Stimulated activated naive CD4-positive, alpha-beta T cell treated with Interleukin-2 at 50 U/mL for 16 hours (primary cell): ENCODE data around the gene APPBP2.
"Not testable (repeated sequence)": the region's sequence is repeated elsewhere in the genome, so short reads cannot be mapped to it uniquely, and the experiment has no call there.

ENCODE experiments used
- DNase-seq: peaks from one replicate; lab custom pipeline; 2025; lab: John Stamatoyannopoulos, UW

Gene APPBP2

GRCh38 chr17:60534613-60535157 is 8.6 kb upstream of the APPBP2 start:
- DNase-seq: no peak

DNA sequence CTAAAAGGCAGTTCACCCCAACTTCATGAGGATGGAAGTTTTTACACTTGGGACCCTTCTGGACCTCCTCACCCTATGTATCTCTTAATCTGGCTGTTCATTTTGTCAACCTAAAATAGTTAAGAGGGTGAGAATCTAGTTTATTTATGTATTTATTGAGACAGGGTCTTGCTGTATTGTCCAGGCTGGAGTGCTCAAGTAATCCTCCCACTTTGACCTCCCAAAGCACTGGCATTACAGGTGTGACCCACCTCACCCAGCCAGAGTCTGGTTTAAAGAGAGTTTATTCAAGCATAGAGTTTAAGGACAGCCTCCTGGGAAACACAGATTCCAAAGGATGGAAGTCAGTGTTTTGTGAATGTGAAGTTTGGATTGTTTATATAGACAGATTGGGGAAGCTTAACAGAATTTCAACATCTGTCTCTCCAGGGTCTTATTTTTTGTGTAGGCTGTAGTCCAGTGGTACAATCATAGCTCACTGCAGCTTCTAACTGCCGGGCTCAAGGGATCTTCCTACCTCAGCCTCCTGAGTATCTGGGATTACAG is 8.0 kb upstream of the APPBP2 start:
- DNase-seq: no peak

- DNase-seq: no peak
Measured at GRCh38 chr17:60529806-60530205, 3.8 kb upstream of the APPBP2 start.

- DNase-seq: no peak
Measured at GRCh38 chr17:60528828-60529227, 2.8 kb upstream of the APPBP2 start.

GRCh38 chr17:60527701-60528100 is 1.7 kb upstream of the APPBP2 start:
- DNase-seq: no peak

DNA sequence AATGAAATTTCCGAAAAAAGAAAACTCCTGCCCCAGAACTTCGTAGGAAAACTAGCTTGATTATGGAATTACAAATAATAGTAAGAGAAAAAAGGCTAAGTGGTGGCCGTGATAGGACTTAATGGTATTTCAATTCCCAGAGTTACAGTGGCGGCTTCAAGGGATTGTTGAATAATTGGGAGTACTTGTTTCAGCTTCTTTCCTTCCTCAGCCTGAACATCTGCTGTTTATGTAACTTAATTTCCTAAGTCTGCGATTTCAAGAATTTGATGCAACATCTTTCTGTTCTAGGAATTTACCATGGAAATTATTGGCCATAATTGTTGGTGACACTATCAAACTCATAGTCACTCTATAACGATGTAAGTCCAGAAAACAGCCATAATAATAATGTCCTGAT is 684 bp upstream of the APPBP2 start:
- DNase-seq: no peak

- DNase-seq: no peak
Measured at GRCh38 chr17:60525328-60525684, 736 bp downstream of the APPBP2 start.

GRCh38 chr17:60524463-60525327 is 1.3 kb downstream of the APPBP2 start:
- DNase-seq: no peak

GRCh38 chr17:60523822-60524221 is 2.2 kb downstream of the APPBP2 start:
- DNase-seq: no peak

- DNase-seq: no peak
Measured at GRCh38 chr17:60522889-60523626, 3.0 kb downstream of the APPBP2 start.

DNA sequence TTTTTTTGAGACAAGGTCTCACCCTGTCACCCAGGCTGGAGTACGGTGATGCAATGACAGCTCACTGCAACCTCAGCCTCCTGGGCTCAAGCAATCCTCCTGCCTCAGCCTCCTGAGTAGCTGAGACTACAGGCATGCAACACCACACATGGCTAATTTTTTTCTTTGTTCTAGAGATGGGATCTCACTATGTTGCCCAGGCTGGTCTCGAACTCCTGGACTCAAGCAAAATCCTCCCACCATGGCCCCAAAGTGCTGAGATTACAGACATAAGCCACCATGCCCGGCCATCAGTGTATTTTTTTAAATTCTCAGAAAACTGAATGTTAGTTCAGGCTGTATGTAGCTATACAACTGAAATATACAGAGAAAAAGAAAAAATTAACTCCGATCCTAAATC is 6.2 kb downstream of the APPBP2 start:
- DNase-seq: no peak

GRCh38 chr17:60515683-60516082 is 10.4 kb downstream of the APPBP2 start:
- not testable (repeated sequence) for DNase-seq

DNA sequence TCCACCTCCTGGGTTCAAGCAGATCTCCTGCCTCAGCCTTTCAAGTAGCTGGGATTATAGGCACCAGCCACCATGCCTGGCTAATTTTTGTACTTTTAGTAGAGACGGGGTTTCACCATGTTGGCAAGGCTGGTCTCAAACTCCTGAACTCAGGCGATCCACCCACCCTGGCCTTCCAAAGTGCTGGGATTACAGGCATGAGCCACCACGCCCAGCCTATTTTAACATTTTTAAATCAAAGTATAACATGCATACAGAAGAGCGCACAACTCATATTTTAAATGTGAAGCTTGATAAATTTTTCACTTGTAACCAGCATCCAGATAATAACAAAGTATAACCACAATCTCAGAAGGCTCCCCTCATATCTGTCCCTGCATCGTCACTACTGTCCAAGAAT is 10.8 kb downstream of the APPBP2 start:
- not testable (repeated sequence) for DNase-seq

DNA sequence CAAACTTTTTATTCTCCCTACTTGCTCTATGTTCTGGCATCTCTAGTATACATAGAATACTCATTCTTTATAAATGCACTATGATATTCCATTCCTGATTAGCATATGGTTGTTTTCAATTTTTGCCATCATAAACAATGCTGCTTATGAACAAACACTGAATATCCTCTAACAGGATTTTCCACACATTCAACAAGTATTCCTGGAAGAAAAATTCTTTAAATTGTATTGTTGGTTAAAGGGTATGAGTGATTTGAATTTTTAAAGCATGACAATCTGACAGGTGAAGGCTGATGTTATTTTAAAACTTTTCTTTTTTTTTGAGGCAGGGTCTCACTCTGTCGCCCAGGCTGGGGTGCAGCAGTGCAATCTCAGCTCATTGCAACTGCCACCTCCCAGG is 11.5 kb downstream of the APPBP2 start:
- no peak for DNase-seq

DNA sequence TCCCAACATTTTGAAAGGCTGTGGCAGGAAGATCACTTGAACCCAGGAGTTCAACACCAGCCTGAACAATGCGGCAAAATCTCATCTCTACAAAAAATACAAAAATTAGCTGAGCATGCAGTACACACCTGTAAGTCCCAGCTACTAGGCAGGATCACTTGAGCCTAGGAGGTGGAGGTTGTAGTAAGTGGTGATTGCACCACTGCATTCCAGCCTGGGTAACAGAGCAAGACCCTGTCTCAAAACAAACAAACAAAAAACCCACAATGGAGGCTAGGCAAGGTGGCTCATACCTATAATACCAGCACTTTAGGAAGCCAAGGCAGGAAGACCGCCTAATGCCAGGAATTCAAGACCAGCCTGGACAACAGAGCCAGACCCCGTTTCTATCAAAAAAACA is 12.0 kb downstream of the APPBP2 start:
- no peak for DNase-seq

- no peak for DNase-seq
Measured at GRCh38 chr17:60513014-60513413, 13.0 kb downstream of the APPBP2 start.

DNA sequence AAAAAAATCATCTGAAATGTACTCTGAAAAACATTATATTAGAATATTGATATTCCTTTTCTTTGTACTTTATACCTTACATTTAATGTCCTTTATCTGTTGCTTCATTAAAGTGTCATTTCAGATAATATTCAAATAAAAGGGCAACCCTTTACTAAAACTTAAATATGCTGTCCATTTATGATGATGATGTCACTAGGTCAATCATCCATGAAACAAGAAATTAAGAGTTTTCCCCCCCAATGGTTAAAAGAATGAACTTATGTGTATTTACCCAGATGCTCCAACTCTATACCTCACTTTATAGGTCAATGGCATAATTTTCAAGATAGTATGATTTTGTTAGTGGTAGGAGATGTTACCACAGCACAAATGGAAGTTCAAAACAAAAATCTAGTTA is 15.3 kb downstream of the APPBP2 start:
- no peak for DNase-seq

DNA sequence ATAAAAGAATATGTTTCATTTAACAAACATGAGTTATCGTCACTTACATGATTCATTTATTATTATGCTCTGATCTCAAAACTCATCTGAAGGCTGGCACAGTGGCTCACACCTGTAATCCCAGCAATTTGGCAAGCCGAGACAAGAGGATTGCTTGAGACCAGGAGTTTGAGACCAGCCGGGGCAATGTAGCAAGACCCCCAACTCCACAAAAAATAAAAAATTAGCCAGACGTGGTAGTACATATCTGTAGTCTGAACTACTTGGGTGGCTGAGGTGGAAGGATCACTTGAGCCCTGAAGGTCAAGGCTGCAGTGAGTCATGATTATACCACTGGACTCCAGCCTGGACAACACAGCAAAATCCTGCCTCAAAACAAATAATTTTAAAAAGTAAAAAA is 16.0 kb downstream of the APPBP2 start:
- no peak for DNase-seq

DNA sequence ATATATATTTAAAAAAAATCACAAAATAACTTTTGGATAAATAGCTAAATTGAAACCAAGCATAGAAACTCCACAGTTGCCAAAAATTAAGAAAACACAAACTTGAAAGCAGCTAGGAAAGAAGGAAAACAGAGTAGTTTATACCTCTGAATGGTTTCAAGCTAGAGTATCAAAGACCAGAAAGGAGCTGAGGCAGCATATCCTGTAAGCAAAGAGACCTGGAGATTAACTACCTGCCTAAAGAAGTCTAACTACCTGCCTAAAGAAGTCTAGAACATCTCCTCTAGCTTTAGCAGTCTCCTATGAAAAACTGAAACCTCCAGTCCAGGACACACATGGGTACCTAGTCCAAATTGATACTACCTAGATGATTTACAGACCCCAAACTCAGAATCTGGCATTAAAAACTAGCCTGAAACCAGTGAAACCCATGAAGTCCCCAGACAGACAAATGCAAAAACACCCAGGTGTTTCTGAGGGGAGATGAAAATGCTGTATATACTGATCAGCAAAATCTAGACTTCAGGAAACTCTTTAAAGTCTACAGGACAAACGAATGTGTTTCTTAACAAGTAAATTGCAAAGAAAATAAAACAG is 17.6 kb downstream of the APPBP2 start:
- DNase-seq: no peak

GRCh38 chr17:60506312-60506711 is 19.7 kb downstream of the APPBP2 start:
- DNase-seq: no peak

GRCh38 chr17:60502145-60502544 is 23.9 kb downstream of the APPBP2 start:
- DNase-seq: no peak

GRCh38 chr17:60501589-60501988 is 24.5 kb downstream of the APPBP2 start:
- no peak for DNase-seq

DNA sequence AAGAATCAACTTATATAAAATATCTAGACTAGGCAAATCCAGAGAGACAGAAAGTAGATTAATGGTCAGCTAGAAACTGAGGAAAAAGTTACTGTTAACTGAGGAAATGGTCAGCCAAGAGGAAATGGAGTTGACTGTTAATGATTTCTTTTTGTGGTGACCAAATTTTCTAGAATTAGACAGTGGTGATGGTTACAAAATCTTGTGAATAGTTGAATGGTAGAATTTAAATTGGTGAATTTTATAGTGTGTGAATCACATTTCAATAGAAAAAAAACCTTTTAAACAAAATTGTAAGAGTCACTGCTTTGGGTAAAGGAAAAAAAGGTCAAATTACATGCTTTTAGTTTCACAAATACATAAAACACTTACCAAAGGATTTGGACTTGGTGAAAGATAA is 30.0 kb downstream of the APPBP2 start:
- DNase-seq: no peak
